Nephron progenitor cell (in vitro differentiated cells): ENCODE results near the gene HOXB7.
A peak's percentile ranks its signal among the peaks of the same experiment; 100 is the strongest.

Experiments
- DNase-seq: peaks from one replicate; pipeline ENCODE4 v3.0.0; 2021
- H3K27ac Mint-ChIP-seq: 2 replicates; pipeline ENCODE4 v1.8.0; 2021; ENCODE audit warnings: mild to moderate bottlenecking, moderate library complexity, mixed read lengths
- H3K27me3 Mint-ChIP-seq: 2 replicates; pipeline ENCODE4 v1.8.0; 2021; ENCODE audit warnings: mild to moderate bottlenecking, low read depth, mixed read lengths; ENCODE audit not compliant: poor library complexity
- H3K36me3 Mint-ChIP-seq: 2 replicates; pipeline ENCODE4 v1.8.0; 2021; ENCODE audit warnings: low read depth, mixed read lengths
- H3K4me1 Mint-ChIP-seq: 2 replicates; pipeline ENCODE4 v1.8.0; 2021; ENCODE audit warnings: mixed read lengths
- H3K4me3 Mint-ChIP-seq: 2 replicates; pipeline ENCODE4 v1.8.0; 2021; ENCODE audit warnings: mild to moderate bottlenecking, moderate library complexity, mixed read lengths
- H3K9me3 Mint-ChIP-seq: 2 replicates; pipeline ENCODE4 v1.8.0; 2021; ENCODE audit warnings: mild to moderate bottlenecking, moderate library complexity, mixed read lengths
- CTCF ChIP-seq: fragments of 200-600 bp; sonication (generic); IDR thresholded peaks from 2 replicates; pipeline ENCODE4 v1.5.0; 2021; ENCODE audit warnings: antibody characterized with exemption

The HOXB7 gene

DNA sequence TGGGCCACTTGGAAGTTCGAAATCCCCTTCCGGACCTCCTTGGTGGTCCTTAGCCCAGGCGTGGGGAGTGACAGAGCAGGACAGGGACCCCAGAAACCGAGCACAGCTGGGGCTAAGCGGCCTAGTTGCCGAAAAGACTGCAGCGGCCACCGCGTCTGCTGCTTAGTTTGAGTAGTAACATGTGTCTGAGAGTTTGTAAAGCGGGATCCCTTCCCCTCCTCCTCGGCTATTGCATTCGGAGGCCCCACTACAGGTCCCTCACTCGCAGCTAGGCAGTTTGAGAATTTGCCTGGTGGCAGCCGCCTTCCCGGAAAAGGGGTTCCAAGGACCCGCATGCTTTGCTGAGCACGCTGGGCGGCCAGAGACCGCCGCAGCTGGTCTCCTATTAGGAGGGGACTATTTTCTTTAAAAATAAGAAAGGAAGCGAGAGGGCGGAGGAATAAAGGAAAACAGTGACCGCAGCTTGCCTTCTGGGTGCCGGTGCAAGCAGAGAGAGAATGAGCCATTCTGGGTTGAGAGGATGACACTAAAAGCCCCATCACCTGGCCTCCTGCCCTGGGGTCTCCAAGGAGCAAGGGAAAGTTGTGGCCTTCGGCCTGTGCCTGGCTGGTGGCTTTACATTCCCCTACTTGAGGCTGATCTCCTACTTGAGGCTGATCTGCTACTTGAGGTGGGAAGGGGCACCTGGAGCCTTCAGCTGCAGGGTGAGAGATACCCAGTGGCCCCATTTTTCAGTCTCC lies 16.1 kb downstream of the HOXB7 start:
- Mint-ChIP-seq H3K36me3 (peaks cover 99% of the 10 kb centered on the region), H3K9me3 (peaks cover 4% of the 10 kb centered on the region), H3K4me1 (peaks cover 39% of the 10 kb centered on the region), H3K27ac (peak overlapping the region; percentile 99), H3K4me3 (peak overlapping the region; percentile 99), H3K27me3 (peaks cover 27% of the 10 kb centered on the region)
- TF ChIP-seq CTCF = no peak
- no peak for DNase-seq

- peak; percentile 94 for DNase-seq
- Mint-ChIP-seq H3K9me3 (peaks cover 4% of the 10 kb centered on the region), H3K36me3 (peaks cover 99% of the 10 kb centered on the region), H3K4me1 (peaks cover 31% of the 10 kb centered on the region), H3K27me3 (peaks cover 26% of the 10 kb centered on the region), H3K27ac (peak overlapping the region; percentile 99), H3K4me3 (peak overlapping the region; percentile 99)
- peak; percentile 95 for TF ChIP-seq CTCF
Measured at GRCh38 chr17:48593840-48594537, 16.8 kb downstream of the HOXB7 start.

GRCh38 chr17:48593126-48593829 lies 17.5 kb downstream of the HOXB7 start, which contains the start of gene HOXB5:
TSS of gene HOXB5 (minus strand) at chr17:48593779. CDS start at chr17:48593682, 97 bp downstream.
- Mint-ChIP-seq H3K4me3 (peak within 1 kb of the TSS; percentile 99), H3K36me3 (peaks cover 99% of the 10 kb centered on the region), H3K9me3 (peaks cover 4% of the 10 kb centered on the region), H3K4me1 (peaks cover 24% of the 10 kb centered on the region), H3K27me3 (peaks cover 30% of the 10 kb centered on the region), H3K27ac (peak within 1 kb of the TSS; percentile 99)
- peak; percentile 59 for DNase-seq
- TF ChIP-seq CTCF = no peak

GRCh38 chr17:48592577-48592976 lies 18.2 kb downstream of the HOXB7 start:
- Mint-ChIP-seq H3K27ac (peak overlapping the region; percentile 99), H3K4me1 (peaks cover 20% of the 10 kb centered on the region), H3K27me3 (peaks cover 26% of the 10 kb centered on the region), H3K36me3 (peaks cover 99% of the 10 kb centered on the region), H3K9me3 (peaks cover 4% of the 10 kb centered on the region), H3K4me3 (peak overlapping the region; percentile 99)
- DNase-seq = no peak
- no peak for TF ChIP-seq CTCF

GRCh38 chr17:48592057-48592514 lies 18.7 kb downstream of the HOXB7 start:
- Mint-ChIP-seq H3K27me3 (peaks cover 25% of the 10 kb centered on the region), H3K4me1 (peaks cover 20% of the 10 kb centered on the region), H3K4me3 (peak overlapping the region; percentile 99), H3K9me3 (peaks cover 4% of the 10 kb centered on the region), H3K27ac (peak overlapping the region; percentile 100), H3K36me3 (peaks cover 99% of the 10 kb centered on the region)
- no peak for TF ChIP-seq CTCF
- DNase-seq = no peak
